HCT116 (cell line): ENCODE results near the gene PDLIM5.

ENCODE experiments used
- CEBPB ChIP-seq: IDR thresholded peaks from 2 replicates; pipeline ENCODE4 v1.6.1; 2012; ENCODE audit warnings: low read depth
- EZH2 ChIP-seq: fragments of 200-600 bp; sonication (generic); IDR thresholded peaks from 2 replicates; pipeline ENCODE4 v1.6.1; 2017; ENCODE audit warnings: antibody characterized with exemption, mixed run types
- EZH2phosphoT487 ChIP-seq: fragments of 200-600 bp; IDR thresholded peaks from 2 replicates; pipeline ENCODE4 v1.6.1; 2018; ENCODE audit warnings: antibody characterized with exemption, borderline replicate concordance
- JUND ChIP-seq: IDR thresholded peaks from 2 replicates; pipeline ENCODE4 v1.6.1; 2012
- POLR2A ChIP-seq: IDR thresholded peaks from 2 replicates; pipeline ENCODE4 v1.7.0; 2011; ENCODE audit warnings: borderline replicate concordance; ENCODE audit not compliant: insufficient read depth, insufficient read length; ENCODE audit errors: extremely low read depth
- POLR2AphosphoS5 ChIP-seq: IDR thresholded peaks from 2 replicates; pipeline ENCODE4 v1.6.1; 2011; ENCODE audit warnings: mild to moderate bottlenecking, low read depth, low read length, moderate library complexity
- ZFX ChIP-seq: fragments of 450-650 bp; IDR thresholded peaks from 2 replicates; pipeline ENCODE4 v1.6.1; 2017
- ZNF274 ChIP-seq: fragments of 200-500 bp; sonication (Bioruptor generic); IDR thresholded peaks from 2 replicates; pipeline ENCODE4 v1.6.1; 2014; ENCODE audit warnings: mild to moderate bottlenecking, low read depth, low read length, inconsistent platforms
- TF ChIP-seq, protein P1 (sequence below), 3 experiments: fragments of 200-600 bp in 1 of 3; sonication (generic) in 1 of 3; IDR thresholded peaks in 2 of 3; conservative IDR thresholded peaks in 1 of 3; 2 replicates each; pipeline ENCODE4 v1.5.1; 2012 to 2017; ENCODE audit warnings: low read depth in 2 of 3, low read length in 2 of 3, antibody characterized with exemption in 1 of 3, borderline replicate concordance in 1 of 3, control low read depth in 1 of 3, mild to moderate bottlenecking in 1 of 3, mixed read lengths in 1 of 3, mixed run types in 1 of 3, moderate library complexity in 1 of 3; ENCODE audit not compliant: insufficient read depth in 1 of 3
- TF ChIP-seq, protein P2 (sequence below): IDR thresholded peaks from 2 replicates; pipeline ENCODE4 v1.6.1; 2012
- TF ChIP-seq, protein P3 (sequence below): IDR thresholded peaks from 2 replicates; pipeline ENCODE4 v1.6.1; 2012; ENCODE audit warnings: low read depth
- TF ChIP-seq, protein P4 (sequence below): IDR thresholded peaks from 2 replicates; pipeline ENCODE4 v1.6.1; 2011; ENCODE audit warnings: mild to moderate bottlenecking, low read length, moderate library complexity; ENCODE audit not compliant: insufficient replicate concordance; ENCODE audit errors: extremely low read depth

DNA sequence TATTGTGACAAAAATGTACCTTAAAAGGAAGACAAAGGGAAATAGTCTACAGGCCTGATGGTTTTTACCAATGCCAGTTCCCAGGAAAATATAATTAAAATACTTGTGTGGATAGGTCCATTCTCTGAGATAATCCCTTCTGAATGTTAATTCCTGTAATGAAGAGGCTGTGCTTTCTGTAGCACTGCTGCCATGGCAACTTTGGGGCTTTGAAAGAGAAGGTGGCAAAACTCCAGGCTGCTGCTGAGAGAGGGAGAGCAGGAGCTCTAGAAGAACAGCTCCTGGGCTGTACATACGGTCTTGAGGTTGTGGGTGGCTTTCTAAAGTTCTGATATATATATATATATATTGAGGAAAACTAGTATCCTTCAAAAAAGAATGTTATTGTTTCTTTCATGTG is 125.4 kb downstream of the PDLIM5 start:
- TF ChIP-seq ZNF274: no peak
- no peak for TF ChIP-seq POLR2AphosphoS5
- TF ChIP-seq, protein P1, sequence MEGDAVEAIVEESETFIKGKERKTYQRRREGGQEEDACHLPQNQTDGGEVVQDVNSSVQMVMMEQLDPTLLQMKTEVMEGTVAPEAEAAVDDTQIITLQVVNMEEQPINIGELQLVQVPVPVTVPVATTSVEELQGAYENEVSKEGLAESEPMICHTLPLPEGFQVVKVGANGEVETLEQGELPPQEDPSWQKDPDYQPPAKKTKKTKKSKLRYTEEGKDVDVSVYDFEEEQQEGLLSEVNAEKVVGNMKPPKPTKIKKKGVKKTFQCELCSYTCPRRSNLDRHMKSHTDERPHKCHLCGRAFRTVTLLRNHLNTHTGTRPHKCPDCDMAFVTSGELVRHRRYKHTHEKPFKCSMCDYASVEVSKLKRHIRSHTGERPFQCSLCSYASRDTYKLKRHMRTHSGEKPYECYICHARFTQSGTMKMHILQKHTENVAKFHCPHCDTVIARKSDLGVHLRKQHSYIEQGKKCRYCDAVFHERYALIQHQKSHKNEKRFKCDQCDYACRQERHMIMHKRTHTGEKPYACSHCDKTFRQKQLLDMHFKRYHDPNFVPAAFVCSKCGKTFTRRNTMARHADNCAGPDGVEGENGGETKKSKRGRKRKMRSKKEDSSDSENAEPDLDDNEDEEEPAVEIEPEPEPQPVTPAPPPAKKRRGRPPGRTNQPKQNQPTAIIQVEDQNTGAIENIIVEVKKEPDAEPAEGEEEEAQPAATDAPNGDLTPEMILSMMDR (IDR thresholded peaks at IDR 0.05 in 2 of 3, conservative IDR thresholded peaks at IDR 0.05 in 1 of 3; ENCODE audit: borderline replicate concordance in 1 of 3, insufficient read depth in 1 of 3, low read depth in 2 of 3, low read length in 2 of 3): no peak
- TF ChIP-seq, protein P2, sequence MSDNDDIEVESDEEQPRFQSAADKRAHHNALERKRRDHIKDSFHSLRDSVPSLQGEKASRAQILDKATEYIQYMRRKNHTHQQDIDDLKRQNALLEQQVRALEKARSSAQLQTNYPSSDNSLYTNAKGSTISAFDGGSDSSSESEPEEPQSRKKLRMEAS: no peak
- no peak for TF ChIP-seq EZH2phosphoT487
- TF ChIP-seq ZFX: no peak
- TF ChIP-seq CEBPB: no peak
- TF ChIP-seq POLR2A: no peak
- TF ChIP-seq, protein P3, sequence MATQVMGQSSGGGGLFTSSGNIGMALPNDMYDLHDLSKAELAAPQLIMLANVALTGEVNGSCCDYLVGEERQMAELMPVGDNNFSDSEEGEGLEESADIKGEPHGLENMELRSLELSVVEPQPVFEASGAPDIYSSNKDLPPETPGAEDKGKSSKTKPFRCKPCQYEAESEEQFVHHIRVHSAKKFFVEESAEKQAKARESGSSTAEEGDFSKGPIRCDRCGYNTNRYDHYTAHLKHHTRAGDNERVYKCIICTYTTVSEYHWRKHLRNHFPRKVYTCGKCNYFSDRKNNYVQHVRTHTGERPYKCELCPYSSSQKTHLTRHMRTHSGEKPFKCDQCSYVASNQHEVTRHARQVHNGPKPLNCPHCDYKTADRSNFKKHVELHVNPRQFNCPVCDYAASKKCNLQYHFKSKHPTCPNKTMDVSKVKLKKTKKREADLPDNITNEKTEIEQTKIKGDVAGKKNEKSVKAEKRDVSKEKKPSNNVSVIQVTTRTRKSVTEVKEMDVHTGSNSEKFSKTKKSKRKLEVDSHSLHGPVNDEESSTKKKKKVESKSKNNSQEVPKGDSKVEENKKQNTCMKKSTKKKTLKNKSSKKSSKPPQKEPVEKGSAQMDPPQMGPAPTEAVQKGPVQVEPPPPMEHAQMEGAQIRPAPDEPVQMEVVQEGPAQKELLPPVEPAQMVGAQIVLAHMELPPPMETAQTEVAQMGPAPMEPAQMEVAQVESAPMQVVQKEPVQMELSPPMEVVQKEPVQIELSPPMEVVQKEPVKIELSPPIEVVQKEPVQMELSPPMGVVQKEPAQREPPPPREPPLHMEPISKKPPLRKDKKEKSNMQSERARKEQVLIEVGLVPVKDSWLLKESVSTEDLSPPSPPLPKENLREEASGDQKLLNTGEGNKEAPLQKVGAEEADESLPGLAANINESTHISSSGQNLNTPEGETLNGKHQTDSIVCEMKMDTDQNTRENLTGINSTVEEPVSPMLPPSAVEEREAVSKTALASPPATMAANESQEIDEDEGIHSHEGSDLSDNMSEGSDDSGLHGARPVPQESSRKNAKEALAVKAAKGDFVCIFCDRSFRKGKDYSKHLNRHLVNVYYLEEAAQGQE: no peak
- TF ChIP-seq EZH2: no peak
- no peak for TF ChIP-seq JUND
- TF ChIP-seq, protein P4, sequence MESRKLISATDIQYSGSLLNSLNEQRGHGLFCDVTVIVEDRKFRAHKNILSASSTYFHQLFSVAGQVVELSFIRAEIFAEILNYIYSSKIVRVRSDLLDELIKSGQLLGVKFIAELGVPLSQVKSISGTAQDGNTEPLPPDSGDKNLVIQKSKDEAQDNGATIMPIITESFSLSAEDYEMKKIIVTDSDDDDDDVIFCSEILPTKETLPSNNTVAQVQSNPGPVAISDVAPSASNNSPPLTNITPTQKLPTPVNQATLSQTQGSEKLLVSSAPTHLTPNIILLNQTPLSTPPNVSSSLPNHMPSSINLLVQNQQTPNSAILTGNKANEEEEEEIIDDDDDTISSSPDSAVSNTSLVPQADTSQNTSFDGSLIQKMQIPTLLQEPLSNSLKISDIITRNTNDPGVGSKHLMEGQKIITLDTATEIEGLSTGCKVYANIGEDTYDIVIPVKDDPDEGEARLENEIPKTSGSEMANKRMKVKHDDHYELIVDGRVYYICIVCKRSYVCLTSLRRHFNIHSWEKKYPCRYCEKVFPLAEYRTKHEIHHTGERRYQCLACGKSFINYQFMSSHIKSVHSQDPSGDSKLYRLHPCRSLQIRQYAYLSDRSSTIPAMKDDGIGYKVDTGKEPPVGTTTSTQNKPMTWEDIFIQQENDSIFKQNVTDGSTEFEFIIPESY: no peak
